GM19468 (cell line): Measurements from ENCODE around the gene ZNHIT2.

ENCODE experiments used
- ATAC-seq: cut with Tn5 transposase; IDR thresholded peaks from one replicate; pipeline ENCODE4 v1.9.1; 2021; ENCODE audit warnings: mild to moderate bottlenecking, moderate library complexity, moderate number of reproducible peaks; ENCODE audit not compliant: unreplicated experiment; ENCODE audit errors: extremely low read depth

ZNHIT2 gene

DNA sequence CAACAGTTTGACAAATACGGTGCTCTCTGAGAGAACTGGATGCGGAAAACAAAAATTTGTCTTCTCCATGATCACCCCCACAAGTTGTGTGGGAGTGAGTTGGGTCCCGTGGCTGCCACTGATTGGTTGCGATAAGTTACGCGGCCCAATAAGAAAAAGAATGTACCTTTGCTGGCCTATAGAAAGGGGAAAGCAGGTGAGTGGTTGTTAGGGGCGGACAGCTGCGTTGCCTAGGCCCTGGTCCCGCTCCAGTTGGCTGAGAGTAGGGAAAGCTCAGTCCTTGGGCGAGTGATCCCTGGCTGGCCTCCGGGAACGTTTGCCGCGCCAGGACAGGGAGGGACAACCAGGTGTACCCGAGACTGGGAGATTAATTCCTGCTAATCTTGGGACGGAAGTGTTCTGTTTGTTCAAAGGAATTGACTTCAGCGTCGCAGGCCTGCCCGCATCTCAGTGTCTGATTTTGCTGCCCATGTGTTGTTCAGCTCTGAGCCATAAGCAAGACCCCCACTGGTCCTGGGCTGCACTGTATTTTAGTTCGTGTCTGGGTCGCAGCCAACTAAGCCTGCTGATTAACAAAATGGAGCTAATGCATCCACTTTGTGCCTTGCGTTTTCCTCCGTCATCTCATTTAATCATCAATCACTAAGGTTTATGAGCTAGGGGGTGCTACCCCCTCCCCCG is 17.6 kb upstream of the ZNHIT2 start:
- ATAC-seq: peak; percentile 36

- peak; percentile 49 for ATAC-seq
These were observed 16.9 kb upstream of the ZNHIT2 start, which contains the start of gene SYVN1 for GRCh38 chr11:65134240-65134951. Gene SYVN1 (minus strand): TSS chr11:65134519. CDS start chr11:65133601, 918 bp downstream.

DNA sequence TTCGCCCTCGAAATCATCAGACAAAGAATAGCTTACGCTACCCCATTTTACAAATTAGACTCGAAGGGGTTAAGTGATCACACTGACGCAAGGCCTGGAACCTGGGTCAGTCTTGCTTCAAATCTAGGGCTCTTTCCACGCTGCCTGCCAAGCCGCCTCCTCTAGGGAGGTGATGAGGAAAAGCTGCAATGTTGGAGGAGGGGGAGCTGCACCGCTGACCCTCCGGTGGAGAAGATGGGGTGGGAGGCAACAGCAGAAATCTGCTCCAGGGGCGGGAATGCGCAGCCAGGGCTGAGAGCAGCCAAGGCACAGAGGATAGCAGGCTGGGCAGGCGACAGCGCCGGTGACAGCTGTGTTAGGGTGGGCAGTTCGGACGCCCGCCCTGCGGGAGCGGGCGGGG is 16.2 kb upstream of the ZNHIT2 start:
- ATAC-seq: no peak

GRCh38 chr11:65132988-65133700 is 15.6 kb upstream of the ZNHIT2 start:
- ATAC-seq: no peak

GRCh38 chr11:65132238-65132987 is 14.9 kb upstream of the ZNHIT2 start:
- ATAC-seq: no peak

DNA sequence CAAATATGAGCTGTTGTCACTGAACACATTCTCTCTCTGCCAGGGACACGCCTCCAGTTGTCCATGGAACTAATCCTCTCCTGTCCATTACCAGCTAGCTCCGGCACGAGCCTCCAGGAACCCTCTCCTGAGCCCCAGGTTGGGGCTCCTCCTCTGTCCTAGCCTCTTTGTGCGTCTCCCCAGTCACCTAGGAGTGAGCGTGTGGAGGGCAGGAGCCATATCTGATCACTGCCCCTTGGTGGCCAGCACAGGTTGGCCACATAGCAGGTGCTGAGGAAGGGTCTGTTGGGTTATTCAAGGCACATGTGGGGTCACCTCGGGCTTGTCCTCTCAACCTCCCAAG is 14.4 kb upstream of the ZNHIT2 start:
- no peak for ATAC-seq

DNA sequence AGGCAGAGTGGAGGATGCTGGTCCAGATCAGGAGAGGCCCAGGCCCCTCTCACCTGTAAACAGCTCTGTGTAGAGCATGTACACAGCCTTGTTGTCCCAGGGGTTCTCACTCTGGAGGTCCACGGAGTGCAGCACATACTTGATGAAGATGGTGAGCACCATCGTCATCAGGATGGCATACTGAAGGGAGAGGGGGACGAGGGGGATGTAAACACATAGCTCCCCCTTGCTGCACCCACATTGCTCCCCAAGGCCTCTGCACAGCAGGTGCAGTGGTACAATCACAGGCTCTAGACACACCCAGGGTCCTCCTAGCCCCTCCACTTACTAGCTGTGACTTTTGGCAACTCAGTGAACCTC is 13.9 kb upstream of the ZNHIT2 start:
- no peak for ATAC-seq

GRCh38 chr11:65130631-65131416 is 13.3 kb upstream of the ZNHIT2 start:
- ATAC-seq: no peak

DNA sequence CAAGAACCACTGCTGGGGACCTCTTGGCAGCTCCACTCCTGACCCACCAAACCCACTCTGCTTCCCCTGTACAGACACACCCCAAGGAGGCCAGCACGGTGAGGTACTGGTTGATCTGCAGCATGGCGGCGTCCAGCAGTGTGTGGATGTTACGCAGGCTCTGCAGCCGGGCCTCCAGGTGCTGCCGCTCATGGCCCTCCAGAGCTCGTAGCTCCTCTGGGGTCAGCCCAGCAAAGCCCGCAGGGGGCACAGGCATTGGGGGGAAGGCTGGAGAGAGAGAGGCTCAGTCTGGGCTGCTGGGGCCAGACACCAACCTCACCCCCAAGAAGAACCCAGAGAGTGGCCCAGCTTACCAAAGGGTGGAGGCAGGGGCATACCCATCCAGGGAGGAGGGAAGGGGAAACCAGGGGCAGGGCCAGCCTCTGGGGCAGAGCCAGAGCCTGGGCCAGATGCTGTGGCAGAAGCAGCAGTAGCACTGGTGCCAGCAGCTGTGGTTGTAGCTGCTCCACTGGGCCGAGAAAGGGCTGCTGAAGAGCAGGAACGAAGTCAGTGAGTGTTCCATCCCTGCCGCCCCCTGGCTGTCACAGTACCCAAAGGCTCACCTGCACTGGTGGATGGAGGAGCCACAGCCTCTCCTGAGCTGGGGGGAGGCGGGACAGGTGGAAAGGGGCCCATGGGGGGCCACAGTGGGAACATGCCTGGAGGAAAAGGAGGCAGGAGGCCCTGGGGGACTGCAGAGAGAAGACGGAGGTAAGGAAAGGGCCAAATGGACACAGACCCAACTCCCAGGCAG is 12.3 kb upstream of the ZNHIT2 start:
- no peak for ATAC-seq

DNA sequence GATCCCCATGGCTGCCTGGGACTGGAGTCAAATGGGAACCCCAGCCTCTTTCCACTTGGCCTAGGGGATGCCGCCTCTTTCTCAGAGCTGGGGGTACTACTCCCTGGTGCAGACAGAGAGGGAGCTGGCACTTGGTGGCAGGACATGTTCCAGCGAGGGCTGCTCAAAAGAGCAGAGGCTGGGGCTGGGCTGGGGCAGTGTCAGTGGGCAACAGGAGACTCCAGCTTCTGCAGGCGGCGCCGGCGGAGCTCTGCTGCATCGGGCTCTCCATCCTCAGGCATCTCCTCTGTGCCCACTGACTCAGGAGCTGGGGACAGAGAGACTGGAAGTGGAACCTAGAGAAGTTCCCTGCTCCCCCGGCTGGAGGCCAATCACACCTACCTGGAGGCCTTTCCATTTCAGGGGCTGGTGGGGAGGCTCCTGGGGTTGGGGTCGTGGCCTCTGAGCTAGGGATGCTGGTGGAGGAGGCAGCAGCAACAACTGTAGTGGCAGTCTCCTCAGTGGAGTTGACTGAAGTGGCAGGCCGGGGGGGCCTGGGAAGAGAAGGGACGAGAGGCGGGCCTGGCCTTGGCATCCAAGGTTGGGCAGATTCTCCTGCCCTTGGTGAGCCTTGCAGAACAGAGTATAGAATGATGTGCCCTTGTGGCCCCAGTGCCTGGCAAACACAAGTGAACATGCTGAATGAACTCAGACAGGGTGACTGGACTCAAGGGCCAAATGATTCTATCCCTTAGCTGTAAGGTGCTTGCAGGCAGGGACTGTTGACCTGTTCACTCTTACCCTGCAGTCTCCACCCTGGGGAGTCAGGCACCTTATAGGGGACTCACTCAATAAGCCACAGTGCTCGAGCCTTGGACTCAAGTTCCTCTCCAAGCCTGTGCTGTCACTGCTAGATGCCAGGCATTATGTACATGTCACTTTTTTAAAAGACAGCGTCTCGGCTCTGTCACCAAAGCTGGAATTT is 11.0 kb upstream of the ZNHIT2 start:
- no peak for ATAC-seq

- ATAC-seq: no peak
These were observed 10.1 kb upstream of the ZNHIT2 start for GRCh38 chr11:65127473-65128181.

GRCh38 chr11:65126624-65127274 is 9.2 kb upstream of the ZNHIT2 start:
- no peak for ATAC-seq

DNA sequence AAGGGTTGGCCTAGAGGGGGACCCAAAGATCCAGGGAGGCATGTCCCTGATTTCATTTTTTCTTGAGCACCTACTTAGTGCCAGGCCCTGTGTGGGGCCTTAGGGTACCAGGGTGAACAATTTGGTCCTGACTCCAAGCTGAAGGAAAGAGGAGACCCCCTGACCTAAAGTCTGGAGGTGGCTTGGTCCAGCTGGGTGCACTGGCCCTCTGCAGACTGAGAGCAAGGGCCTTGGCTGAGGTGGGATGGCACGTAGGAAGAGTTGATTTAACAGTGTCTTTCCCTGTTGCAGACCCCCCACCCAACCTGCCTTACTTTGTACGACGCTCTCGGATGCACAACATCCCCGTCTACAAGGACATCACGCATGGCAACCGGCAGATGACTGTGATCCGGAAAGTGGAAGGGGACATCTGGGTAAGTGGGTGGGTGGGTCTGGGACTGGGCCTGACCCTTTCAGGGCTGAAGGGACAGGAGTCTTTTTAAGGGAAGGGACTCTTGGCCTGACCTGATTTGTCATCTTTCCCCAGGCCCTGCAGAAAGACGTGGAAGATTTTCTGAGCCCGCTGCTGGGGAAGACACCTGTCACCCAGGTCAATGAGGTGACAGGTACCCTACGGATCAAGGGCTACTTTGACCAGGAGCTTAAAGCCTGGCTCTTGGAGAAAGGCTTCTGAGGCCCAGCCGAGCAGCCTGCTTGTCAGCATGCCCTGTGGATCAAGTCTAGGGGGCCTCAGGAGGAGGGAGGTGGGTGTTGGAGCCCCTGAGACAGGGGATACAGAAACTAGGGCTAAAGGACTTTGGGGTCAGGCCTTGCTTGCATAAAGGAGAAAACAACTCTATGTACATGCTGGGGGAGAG is 7.9 kb upstream of the ZNHIT2 start:
- no peak for ATAC-seq

DNA sequence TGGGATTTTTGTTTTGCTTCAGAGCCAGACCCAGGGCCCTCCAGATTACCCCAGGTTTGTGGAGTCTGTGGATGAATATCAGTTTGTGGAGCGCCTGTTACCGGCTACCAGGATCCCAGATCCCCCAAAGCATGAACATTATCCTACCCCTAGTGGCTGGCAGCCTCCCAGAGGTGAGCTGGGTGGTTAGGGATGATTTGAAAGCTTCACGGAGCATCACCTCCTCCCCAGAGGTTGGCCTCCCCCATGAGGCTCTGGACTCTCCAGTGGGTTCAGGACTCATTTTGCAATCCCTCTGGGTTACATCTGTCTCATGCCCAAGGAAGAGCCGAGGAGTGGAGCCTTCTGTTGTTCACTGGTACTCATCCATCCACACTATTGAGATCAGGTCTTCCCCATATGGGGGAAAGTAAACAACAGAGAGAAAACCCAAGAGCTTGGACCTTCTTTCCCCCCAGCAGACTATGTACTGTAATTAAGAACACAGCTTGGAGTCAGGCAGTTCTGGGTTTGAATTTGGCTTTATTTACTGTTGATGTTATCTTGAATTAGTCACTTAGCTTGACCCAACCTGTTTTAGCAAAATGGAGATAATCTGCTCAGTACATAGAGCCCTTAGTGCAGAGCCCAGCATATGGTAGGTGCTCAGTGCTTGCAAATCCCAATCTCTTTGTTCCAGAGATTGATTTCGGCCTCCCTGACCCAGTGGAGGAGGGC is 7.1 kb upstream of the ZNHIT2 start:
- no peak for ATAC-seq
